Stimulated activated CD8-positive, alpha-beta memory T cell treated with anti-CD3 and anti-CD28 coated beads, Interleukin-4, amount 100 ng/mL, for 1 hour (primary cell): ENCODE data around the gene NEU2.
"Not testable (repeated sequence)": the region's sequence is repeated elsewhere in the genome, so short reads cannot be mapped to it uniquely, and the experiment has no call there.

ENCODE experiments used
- DNase-seq, 2 donors: peaks; one replicate each; pipeline ENCODE4 v3.0.0-alpha.2; 2020; ENCODE audit warnings: low read depth in 2 of 2, low spot score in 1 of 2

NEU2 gene

DNA sequence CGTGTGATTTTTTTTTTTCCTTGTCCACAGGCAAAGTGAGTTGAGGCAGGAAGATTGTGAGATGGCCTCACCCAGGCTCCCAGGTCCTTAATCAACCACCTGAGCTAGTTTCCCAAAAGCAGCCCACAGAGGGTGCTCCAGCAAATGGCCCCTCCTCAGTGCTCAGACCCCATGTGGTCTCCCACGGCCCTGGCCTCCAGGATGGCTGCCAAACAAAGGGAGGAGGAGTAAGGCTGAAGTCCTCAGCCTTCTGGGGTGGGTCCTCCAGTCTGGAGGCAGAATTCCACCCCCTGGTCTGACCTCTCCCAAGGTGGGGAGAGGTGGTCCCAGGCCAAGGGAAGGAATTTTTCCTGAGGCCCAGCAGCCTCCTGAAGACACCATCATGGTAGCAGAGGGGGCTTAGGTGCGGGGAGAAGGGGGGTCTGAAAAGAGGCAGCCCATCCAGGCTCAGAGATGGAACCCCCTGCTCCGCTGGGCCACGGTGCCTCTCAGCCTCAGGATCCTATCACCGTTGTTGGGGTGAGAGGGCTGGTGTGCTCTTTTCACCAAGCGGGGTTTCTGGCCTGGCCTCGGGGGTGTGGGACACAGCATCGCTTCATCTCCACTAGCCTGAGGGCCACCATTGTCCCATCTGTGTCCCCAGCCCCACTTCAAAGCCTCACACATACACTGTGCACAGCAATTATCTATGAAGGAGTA is 21.8 kb upstream of the NEU2 start:
- no peak for DNase-seq

DNA sequence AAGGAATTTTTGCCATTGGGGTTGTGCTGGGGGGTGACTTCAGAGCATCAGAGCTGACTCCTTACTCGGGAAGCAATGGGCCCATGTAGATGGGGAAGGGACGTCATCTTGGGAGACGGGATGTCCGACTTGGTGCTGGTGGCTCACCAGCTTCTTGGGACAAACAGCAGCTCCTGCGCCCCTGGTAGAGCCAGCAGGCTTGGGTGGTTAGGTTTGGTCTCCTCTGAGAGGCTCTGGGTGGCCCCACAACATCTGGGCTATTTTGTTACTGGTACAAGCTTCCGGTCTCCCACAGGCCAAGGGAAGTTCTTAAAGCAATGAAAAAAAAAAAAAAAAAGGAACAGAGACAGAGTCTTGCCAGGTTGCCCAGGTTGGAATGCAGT is 21.2 kb upstream of the NEU2 start:
- no peak for DNase-seq

DNA sequence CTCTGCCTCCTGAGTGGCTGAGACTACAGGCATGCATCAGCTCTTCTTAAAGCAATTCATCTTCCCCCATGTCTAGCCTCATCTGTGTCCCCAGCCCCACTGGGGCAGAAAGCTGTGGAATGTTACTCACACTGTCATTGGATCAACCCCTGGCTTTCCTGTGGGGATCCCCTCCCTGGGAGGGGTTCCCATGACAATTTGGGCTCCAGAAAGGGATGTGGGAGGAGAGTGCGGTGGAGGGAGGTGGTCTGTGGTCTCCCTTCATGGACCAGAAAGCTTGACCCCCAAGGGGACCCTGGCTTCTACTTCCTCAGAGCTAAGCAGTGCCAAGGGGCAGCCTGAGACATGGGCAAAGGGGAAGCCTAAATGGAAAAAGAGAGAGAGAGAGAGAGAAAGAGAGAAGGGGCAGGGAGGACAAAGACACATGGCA is 20.8 kb upstream of the NEU2 start:
- no peak for DNase-seq

DNA sequence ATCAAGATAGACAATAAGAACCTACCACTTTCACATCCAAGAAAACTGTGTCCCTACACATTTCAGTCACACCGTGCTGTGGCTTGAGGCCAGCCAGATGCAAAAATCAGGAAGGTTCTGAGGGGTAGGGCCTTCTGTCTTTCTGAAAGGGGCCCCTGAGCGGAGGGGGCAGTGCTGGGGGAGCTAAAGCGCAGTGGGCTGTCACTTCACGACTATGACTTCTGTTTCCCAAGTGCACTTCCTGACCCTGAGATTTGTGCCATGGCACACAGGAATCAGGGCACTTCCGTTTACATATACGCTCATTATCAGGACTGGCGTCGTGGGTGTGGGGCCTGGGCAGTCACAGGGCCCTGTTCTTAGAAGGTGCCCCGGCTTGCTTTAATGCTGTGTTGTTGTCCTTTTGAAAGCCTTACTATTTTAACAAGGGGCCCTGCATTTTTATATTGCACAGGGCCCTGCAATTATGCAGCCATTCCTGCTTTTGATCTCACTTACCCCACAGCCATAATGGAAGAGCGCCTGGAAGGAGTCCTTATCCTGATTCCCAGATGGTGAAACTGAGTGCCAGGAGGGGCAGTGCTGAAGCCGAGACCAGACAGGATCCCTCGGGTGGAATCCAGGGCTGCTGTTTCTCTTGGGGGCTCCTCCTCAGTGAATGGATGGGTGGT is 20.0 kb upstream of the NEU2 start:
- no peak for DNase-seq

DNA sequence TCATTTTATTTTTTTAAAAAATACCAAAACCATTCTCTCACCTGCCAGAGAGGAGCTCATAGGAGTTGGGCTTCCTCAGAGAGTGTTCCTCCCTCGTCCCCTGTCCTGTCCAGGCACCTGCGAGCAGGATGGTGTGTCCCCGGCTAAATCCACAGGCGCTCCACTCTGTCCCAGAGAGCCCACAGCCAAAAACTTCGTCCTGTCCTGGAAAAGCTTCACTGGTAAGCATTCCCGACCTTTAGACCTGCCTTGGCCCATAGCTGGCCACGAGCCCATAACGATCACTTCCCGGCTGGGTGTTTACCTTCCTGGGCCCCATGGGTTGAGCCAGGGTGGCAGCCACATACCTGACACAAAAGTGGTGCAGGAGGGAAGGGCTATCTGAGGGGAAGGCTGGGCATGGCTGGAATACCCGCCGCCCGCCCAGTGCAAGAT is 19.4 kb upstream of the NEU2 start, which contains the start of gene NGEF:
TSS of gene NGEF (minus strand) at position 230 of the 435 bp plus-strand sequence. CDS start 38,366 bp downstream, outside the sequence.
- DNase-seq, result no peak

DNA sequence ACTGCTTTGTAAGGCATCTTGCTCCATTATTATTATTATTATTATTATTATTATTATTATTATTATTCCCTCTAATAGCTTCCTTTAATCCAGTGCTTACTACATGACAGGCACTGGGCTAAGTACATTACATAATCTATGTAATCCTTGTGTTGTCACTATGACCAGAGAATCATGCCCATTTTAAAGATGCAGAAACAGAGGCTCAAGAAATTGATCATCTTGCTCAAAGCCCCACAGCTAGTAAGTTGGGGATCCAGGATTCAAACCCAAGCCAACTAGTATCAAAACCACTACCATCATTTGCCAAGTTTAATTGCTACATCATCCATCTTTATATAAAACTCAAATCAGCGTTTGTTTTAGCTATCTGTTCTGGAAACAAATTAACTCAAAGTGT is 18.8 kb upstream of the NEU2 start:
- no peak for DNase-seq

DNA sequence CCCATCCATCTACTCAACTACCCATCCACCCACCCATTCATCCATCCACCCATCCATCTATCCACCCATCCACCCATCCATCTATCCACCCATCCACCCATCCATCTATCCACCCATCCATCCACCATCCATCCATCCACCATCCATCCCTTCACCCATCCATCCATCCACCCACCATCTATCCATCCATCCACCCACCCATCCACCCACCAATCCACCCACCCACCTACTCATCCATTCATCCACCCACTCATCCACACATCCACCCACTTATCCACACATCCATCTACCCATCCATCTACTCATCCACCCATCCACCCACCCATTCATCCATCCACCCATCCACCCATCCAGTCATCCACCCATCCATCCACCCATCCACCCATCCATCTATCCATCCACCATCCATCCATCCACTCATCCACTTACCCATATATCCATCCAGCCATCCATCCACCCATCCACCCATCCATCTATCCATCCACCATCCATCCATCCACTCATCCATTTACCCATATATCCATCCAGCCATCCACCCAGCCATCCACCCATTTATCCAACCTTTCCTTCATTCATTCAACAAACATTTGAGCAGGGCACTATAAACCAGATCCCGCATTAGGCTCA is 17.3 kb upstream of the NEU2 start:
- DNase-seq, result no peak

DNA sequence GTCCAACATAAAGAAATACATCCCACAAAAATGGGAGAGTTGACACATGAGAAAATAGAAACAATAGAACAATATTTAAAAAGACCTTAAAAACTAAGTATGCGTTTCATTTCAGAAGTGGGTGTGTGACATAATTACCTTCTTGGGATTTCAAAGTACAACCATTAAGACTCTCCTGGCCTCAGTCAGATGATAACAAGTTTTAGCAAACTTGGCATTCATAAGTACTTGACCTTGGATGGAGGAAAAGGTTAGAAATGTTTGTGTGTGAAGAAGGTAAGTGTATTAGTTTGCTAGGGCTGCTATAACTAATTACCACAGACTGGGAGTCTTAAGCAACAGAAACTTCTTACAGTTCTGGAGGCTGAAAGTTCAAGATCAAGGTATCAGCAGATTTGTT is 14.5 kb upstream of the NEU2 start:
- DNase-seq, result no peak

DNA sequence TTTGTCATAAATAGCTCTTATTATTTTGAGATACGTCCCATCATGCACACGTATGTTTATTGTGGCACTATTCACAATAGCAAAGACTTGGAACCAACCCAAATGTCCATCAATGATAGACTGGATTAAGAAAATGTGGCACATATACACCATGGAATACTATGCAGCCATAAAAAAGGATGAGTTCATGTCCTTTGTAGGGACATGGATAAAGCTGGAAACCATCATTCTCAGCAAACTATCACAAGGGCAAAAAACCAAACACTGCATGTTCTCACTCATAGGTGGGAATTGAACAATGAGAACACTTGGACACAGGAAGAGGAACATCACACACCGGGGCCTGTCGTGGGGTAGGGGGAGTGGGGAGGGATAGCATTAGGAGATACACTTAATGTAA is 12.9 kb upstream of the NEU2 start:
- DNase-seq, result not testable (repeated sequence)

DNA sequence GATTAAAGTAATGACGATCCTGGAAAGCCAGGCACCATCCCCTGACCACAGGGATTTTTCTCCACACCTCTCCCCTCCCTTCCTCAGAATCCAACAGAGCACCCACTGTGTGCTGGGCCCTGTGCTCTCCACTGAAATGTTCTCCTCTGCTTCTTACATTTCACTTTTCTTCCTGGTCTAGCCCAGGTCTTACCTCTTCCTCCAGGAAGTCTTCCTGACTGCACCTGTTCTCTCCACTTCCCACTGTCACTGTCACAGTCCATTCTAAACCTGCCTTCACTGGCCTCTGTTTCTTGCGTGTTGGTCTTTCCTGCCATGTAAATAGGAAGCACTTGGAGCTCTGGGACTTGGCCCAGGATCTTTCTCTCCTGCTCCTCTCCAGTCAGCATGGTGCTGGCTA is 12.0 kb upstream of the NEU2 start:
- no peak for DNase-seq

DNA sequence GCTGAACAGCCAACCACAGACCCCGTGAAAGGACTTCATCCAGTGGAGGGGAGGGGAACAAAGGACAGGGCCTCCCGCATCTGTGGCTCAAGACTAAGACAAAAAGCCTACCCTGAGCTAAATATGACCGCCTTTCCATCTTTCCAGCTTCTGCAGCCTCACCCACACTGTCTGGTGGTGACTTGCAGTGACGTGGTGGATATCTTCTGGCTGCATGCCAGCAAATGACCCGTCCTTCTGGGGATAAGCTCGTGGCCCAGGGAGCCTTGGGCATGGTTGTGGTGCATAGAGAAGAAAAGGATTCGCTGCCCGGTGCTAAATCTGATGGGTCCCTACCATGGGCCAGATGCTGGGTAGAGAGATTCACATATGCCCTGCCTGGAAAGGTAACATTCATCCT is 10.7 kb upstream of the NEU2 start:
- no peak for DNase-seq

DNA sequence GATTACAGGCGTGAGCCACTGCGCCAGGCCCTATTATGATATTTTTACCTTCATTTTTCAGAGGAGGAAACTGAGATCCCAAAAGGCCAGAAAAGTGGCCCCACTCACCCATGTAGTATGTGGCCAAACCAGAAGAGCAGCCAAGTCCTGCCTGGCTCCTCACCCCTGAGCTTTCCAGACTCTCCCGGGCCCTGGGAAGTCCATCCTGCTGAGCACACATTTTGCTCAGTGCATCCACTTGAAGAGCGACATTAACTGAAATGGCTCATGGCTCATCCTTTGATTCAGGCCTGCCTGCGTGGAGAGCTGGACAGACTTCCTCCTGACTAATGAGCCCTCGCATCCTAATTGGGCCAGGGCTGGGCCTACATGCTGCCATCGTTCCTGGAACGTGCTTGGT is 9.9 kb upstream of the NEU2 start:
- no peak for DNase-seq

DNA sequence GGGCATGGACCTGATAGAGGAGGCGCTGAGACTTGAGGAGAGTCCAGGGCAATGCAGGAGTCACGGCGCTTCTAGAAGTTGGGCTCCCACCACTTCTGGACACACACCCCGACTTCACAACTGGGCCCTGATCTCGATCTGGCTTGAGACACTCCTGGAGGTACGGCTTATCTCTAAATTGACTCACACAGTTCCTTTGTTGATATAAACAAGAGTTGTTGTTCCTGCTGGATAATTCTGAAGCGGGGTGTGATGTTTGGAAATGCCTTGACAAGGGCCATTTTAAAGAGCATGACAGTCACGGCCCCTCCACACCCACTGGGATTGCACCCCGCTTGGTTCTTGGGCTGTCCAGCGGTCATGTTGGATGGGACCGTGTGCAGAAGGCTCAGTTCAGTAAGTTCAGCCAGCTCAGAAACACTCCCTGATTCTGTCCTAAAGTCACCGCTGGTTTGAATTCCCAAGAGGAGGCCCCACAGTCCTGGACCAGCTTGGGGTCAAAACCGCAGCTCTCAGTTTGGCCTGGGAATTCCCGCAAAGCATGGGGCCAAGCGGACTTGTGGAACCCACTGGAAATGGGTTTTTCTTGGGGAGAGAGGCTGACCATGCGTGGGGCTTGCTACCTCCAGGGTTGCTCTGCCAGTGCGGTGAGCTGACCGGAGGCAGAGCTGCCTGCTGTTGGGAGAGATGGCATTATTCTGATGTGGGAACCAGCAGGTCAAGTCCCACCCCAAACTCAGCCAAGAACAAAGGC is 9.3 kb upstream of the NEU2 start:
- DNase-seq, result no peak

DNA sequence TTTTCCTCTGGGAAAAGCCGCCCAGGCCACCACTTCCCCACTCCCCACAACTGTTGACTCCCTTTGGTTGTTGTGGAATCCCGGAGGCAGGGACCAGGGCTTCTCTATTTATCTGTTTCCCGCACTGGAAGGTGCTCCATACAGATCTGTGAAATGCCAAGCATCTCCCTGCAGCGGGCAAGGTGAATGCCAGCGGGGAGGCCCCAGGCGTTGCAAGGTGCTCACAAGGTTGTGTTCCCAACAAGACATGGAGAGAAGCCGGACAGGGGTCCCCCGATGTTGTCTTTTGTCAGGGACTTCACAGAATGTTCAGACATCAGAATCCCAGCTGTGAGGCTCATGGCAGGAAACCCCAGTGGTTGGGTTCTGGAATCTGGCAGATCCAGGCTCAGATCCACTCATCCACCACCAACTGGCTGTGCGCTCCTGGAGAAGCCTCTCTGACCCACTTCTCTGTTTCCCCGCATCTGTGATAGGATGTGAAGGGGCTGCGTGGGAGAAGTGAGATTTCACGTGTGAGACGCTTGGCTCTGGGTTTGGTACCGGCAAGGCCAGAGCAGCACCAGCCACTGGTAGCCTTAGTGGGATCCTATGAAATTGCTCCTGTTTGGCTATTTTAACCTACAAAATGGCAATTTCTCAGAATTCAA is 8.6 kb upstream of the NEU2 start:
- no peak for DNase-seq

DNA sequence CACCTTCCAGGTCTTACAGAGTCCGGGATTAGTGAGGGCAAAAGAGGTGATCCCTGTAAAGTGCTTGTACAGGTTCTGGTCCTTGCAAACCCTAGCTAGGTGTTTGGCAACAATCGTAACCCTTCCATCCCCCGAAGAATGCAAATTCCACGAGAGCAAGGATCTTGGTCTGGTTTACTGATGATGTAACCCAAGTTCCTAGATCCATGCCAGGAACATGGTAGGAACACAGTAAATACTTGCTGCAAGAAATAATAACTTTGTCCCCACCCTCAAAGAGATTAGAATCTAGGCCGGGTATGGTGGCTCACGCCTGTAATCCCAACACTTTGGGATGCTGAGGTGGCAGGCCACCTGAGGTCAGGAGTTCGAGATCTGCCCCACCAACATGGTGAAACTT is 6.8 kb upstream of the NEU2 start:
- DNase-seq, result no peak

DNA sequence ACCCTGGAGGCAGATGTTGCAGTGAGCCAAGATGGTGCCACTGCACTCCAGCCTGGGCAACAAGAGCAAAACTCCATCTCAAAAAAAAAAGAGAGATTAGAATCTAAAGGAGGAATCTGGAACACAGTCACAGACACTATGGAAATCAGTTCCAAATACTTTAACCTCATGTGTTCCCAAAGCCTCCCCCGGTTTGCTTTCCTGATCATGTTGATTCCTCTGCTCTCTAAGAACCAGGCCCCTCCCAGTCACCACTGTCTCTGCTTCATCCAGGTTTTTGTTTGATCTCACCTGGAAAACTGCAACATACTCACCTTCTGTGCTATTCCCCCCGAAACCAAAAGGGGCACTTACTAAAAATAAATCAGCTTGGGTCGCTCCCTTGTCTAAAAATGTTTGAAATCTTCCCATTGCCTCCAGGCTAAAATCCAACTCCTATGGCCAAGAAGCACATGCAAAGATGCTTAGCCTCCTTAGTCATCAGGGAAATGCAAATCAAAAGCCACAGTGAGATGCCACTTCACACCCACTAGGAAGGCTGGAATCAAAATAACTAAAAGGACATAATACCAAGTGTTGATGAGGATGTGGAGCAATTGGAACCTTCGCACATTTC is 6.2 kb upstream of the NEU2 start:
- no peak for DNase-seq

DNA sequence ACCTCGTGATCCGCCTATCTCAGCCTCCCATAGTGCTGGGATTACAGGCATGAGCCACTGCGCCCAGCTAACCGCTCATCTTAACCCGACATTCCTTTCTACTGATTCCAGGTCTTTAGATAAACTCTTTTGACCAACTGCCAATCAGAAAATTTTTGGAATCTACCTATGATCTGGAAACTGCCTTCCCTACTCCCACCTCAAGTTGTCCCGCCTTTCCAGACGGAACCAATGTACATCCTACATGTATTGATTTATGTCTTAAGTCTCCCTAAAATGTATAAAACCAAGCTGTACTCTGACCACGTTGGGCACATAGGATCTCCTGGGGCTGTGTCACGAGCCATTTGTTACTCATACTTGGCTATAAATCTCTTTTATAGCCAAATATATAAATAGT is 3.2 kb upstream of the NEU2 start:
- no peak for DNase-seq

DNA sequence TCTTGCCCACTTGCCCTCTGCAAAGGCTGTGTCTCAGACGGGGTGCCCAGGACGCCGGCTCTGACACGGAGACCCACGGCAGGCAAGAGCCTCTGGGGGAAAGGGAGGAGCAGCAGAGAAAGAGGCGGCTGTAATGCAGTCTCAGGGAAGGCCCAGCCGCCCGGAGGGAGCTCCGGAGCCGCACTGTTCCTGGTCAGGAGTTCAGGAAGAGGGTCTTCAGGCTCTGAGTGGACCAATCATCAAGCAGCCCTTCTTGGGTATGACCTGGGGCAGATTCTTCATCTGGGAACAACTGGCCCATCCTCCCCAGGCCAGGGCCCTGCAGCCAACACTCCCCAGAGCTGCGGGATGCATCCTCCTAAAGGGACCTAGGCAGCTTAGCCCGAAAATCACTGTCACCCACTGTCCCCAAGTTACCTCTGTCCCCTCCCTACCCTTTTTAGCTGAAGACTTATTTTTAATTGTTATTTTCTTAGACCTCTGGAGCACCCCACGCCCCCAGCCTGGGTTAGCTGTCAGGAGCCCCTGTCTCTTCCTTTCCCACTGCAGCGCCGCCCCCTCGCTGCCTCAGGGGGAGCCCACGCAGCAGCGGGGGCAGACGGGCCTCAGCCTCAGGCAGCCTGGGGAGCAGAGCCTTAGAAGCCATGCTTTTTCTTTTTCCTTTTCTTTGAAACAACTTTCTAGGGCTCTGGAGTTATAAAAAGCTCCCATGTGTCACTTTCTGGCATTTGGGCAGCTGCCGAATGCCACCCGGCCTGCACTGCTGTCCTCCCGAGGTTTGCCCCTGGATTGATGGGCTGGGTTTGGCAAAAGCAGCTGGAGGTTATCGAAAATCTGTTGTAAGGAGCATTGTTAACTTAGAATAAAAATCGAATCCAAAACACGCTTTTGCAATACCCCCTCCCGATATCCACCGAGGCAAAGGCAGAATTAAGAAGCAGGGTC is 644 bp upstream of the NEU2 start:
- DNase-seq, result no peak

DNA sequence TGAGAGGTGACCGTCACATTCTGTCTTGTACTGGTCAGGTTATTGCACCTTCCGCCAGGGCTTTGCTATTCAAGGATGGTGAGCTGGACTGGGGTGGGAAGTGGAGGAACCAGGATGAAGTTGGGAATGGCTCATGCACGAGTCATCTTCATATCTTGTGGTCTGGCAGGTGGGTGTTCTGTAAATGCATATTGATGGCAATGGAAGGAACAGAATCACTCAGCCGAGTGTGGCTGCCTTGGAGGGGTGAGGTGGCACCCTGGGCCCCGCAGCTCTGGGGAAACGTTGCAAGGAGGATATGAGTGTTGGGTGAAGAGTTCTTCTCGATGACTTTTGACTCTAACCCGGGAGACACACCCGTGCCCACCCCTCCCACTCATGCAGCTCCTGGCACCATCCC is 1.2 kb downstream of the NEU2 start:
- no peak for DNase-seq
